GM12892 (cell line): ENCODE measurements around the gene ARFGAP3.

Experiments used
- DNase-seq: peaks from one replicate; pipeline ENCODE4 v3.0.0; 2011; ENCODE audit not compliant: insufficient read length
- FAIRE-seq: peaks from 2 replicates; lab custom pipeline; 2011; peaks lifted over from hg19 to GRCh38; lab: Jason Lieb, UNC
- POLR2A ChIP-seq: IDR thresholded peaks from 2 replicates; pipeline ENCODE4 v1.6.1; 2011; ENCODE audit warnings: low read depth, low read length, control low read depth
- POLR2AphosphoS5 ChIP-seq: IDR thresholded peaks from 2 replicates; pipeline ENCODE4 v1.6.1; 2011; ENCODE audit warnings: low read depth, low read length, control low read depth
- TAF1 ChIP-seq: IDR thresholded peaks from 2 replicates; pipeline ENCODE4 v1.6.1; 2011; ENCODE audit warnings: low read depth, mild to moderate bottlenecking, control low read depth, low read length, borderline replicate concordance

Gene ARFGAP3

DNA sequence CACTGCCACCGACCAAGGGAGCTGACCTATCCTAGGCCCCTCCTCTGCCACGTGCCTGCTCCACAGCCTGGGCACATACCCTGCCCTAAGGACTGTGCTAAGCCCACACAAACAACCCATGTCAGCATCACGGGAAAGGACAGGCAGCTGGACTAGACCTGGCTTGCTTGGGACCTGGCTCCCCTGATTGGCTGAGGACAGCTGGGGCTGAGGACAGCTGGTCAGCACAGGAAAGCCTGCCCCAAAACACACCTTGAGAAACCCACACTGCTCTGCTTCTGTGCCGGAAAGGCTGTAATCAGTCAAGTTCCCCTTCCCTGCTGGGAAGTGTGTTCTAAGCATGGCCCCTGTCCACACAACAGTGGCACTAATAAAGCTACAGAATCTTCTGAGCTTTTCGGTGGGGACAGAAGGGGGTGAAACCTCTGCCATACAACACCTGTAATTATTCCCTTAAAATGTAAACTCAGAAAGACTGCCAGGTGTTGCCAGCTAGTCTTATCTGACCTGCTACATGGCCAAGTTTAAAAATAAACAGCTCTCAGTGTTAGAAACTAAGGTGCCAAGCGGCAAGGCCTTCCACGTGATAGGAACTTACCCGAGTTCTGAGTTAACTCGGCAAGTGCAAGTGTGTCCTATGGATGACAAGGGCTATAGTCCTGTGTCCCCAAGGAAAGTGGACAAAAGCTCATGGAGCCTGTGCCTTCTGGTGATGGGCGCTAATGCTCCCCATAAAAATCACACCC, 35.7 kb upstream of the ARFGAP3 start:
- DNase-seq (no peak), FAIRE-seq (peak; percentile 88)
- TF ChIP-seq TAF1: no peak
- no peak for TF ChIP-seq POLR2AphosphoS5
- no peak for TF ChIP-seq POLR2A

DNA sequence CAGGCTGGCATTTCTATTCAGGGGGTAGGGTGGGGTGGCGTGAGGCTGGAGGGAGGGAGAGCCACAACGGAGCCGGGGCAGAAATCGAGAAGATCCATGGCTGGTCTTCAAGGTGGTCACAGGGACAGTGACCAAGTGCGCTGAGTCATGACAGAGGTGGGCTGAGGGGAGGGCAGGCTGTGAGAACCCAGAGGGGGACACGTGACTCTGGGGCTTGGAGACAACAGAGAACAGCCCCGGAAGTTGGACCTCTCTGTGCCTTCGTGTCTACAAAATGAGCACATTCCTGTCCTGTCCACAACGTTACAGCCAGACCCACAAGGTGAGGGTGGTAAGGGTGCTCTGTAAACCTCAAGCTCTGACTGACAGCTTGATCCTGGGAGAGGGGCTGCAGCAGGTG, 35.1 kb upstream of the ARFGAP3 start:
- no peak for FAIRE-seq
- no peak for DNase-seq
- TF ChIP-seq POLR2AphosphoS5: no peak
- TF ChIP-seq TAF1: no peak
- no peak for TF ChIP-seq POLR2A

DNA sequence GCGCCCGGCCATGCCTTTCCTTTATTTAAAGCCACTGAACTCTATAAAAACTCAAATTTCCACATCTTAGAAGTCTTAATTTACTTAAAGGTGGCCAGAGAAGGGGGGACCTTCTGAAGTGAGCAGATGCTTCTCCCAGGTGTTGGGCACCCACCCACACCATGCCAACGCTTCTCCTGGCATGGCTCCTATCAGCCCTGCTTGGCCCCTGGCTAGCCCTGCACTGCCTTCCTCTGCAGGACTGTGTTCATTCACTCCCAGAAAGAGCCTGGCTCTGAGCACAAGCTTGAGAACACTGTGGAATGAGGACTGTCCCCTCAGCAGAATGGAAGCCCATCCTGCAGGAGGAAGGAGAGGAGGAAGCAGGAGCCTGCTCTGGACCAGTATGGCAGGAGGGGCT, 34.6 kb upstream of the ARFGAP3 start:
- no peak for TF ChIP-seq TAF1
- no peak for TF ChIP-seq POLR2A
- no peak for TF ChIP-seq POLR2AphosphoS5
- no peak for DNase-seq
- FAIRE-seq: no peak

DNA sequence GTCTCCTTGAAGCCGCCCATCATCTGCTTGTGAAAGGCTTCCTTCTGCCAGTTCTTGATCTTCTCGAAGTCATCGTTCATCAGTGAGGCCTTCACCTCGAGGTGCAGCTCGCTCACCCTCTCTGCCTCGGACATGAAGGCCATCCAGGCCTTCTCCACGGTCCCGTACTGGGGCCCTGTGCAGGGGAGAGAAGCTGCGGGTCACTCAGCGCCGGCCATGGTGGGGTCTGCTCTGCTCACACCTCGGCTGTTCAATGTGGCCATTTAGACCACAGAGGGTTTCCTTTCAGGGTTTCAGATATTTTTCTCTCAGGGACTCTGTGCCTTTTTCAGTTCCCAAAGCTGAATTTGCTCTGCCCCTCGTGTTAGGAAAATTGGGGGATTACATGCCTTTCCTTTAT, 33.9 kb upstream of the ARFGAP3 start:
- DNase-seq (no peak), FAIRE-seq (no peak)
- TF ChIP-seq POLR2AphosphoS5: no peak
- no peak for TF ChIP-seq TAF1
- no peak for TF ChIP-seq POLR2A

DNA sequence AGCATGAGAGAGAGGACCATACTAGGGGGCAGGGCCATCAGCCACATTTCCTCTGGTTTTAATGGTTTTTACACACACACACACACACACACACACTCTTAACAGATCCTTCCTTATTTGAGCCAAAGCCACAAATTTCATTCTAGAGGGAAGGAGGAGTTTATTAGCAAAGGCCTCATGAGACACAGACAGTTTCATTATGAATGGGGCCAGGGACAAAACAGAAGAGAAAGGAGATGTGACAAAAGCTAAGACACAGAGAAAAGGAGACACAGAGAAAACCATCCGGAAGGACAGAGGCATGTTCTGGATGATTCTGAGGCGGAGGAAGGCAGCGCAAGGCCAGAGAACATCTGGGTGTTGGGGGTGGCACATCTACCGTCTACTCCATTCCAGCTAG, 32.2 kb upstream of the ARFGAP3 start:
- peak; percentile 68 for DNase-seq
- peak; percentile 56; the same call in 1 of the 2 replicates for TF ChIP-seq POLR2A
- TF ChIP-seq POLR2AphosphoS5: no peak
- TF ChIP-seq TAF1: no peak; the same call in 1 of the 2 replicates
- peak; percentile 94 for FAIRE-seq

DNA sequence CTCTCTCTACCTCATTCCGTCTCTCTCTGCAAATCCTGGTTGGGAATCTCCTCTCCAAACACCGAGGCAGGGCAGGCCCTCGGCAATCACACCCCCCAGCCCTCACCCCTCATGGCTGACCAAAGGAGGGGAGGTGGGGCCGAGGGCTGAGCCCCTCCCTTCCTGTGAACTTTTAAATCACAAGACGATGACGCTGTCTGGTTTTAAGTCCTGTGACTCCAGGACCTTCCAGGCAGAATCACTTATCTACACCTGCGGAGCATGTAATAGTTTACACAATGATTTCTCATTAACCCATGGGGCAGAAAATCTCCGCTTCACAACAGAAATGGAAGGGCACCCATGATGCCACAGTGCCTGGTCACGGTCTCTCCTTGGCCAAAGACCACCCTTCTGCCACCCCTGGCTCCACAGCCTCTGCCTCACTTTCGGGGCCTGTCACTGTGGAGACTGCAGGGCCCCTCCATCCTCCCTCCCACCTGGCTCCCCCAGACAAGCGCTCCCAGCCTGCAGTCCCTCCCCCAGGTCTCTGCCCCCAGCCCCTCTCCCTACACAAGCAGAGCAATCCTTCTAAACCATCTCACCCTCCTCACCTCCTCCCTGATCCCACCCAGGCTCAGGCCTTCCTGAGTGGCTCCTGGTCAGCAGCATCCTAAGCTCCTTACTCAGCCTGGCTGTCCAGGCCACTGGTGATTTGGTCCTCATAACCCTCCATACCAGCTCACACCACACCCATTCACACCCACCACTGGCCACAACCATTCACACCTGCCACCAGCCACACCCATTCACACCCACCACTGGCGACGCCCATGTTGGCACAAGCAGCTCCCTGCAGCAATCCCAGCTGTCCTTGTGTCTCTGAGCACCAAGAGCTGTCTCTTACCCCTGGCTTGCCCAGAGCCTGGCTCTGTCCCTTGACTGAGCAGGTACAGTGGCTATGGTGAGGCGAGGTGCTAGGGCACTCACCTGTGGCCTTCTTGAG, 30.7 kb upstream of the ARFGAP3 start:
- no peak for DNase-seq
- TF ChIP-seq TAF1: no peak
- TF ChIP-seq POLR2AphosphoS5: no peak
- no peak for TF ChIP-seq POLR2A

DNA sequence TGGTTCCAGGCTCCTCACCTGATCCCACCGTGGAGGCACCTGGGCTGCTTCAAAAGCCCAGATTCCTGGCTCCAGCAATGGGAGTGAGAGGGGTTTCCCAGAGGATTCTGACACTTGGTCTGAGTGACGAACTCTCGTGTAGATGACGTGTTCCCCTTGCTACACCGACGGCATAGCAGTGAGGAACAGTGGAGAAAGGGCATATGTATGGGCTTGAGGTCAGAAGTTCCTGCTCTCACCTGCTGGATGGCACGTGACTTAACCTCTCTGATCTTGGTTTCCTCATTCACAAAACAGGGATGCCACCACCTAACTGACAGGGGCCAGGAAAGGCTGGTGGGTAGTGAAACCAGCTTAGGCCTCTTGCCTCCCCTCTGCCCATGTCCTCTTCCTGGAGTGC, 30.0 kb upstream of the ARFGAP3 start:
- FAIRE-seq (no peak), DNase-seq (no peak)

More for the DNA sequence above, 30.7 kb upstream of the ARFGAP3 start:
- FAIRE-seq: no peak

DNA sequence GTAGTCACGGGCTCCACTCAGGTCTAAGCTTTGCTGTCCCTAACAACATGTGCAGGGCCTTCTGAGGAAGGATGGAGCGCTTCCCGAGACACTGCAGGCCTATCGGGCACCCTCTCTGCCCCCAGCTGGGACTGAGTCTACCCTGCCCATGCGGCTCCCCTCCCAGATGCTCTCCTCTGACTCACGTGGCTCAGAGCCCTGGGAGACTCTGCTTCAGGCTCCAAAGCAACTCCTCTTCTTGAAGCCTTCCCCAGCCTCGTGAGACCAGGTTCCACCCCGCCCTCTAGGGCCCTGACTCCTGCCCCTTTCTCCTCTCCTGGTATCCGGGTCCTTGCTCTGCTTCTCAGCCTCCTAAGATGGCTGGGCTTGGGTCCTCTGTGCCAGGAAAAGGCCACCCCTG, 28.4 kb upstream of the ARFGAP3 start:
- FAIRE-seq (no peak), DNase-seq (no peak)
- no peak for TF ChIP-seq TAF1

More for the DNA sequence above, 30.0 kb upstream of the ARFGAP3 start:
- TF ChIP-seq POLR2A (no peak), TAF1 (no peak), POLR2AphosphoS5 (no peak)

DNA sequence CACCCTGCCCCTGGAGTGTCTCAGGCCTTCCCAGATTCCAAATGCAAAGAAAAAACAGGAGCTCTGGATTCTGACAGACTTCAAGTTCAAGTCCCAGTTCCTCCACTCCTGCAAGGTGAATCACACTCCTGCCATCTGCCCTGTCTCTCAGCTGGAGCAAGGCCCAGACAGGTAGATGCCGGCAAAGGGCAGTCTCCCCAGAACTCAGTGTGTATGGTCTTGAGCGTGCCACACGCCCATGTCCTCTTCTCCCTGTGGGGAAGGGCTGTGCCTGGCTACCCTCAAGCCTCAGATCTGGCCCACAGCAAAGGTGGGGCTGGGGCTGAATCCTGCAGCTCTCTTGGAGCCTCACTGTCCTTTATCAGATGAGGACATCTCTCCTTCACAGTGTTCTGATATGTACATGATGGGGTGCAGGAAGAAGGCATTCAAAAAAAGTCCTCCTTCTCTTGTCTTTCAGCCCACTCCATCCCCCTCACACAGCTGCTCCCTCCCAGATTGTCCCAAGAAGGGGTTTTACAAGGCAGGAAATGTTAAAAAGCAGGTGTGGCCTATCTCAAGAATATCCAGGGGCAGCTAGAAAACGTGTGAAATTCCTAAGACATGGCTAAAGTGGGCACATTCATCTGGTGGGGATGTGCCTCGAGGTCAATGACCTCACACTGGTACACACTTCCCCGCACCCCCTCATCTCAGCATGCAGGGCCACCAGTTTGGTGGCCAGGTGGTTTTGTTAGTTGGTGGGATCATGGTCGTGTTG, 27.7 kb upstream of the ARFGAP3 start:
- FAIRE-seq (no peak), DNase-seq (no peak)
- TF ChIP-seq TAF1 (no peak), POLR2A (no peak), POLR2AphosphoS5 (no peak)

DNA sequence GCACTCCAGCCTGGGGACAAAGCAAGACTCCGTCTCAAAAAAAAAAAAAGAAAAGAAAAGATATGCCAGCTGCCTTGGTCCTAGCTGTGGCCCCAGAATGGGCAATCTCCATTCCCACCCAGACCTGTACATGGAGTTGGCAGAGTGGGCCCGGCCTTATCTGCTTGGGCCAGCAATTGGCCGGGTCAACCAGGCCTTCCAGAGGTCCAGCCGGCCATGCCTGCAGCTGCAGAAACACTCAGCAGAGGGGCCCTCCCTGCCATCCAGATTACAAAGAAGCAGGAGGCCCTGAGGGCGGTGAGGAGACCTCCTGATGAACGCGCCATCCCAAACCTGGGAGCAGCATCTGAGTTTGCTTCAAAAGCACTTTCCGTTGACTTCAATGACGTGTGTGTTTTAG, 26.9 kb upstream of the ARFGAP3 start:
- DNase-seq: no peak
- no peak for TF ChIP-seq TAF1
- no peak for TF ChIP-seq POLR2AphosphoS5
- no peak for TF ChIP-seq POLR2A
- FAIRE-seq: no peak

DNA sequence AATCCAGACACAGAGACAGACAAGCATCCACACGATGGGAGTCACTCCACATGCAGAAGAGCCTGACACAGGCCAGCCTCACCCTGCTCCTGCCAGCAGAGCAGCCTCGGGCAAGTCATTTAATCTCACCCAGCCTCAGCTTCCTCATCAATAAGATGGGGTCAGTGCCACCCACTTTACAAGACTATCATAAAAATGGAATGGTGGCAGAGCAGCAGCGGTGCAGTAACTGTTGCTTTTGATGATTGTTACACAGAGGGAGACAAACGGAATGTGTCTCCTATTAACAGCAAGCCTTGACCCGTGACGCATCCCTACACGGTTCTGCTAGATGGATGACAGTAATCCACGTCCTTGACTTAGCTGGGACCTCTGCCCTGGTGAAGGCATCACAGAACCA, 26.0 kb upstream of the ARFGAP3 start:
- FAIRE-seq: no peak
- TF ChIP-seq POLR2A (no peak), TAF1 (no peak), POLR2AphosphoS5 (no peak)
- DNase-seq: no peak

DNA sequence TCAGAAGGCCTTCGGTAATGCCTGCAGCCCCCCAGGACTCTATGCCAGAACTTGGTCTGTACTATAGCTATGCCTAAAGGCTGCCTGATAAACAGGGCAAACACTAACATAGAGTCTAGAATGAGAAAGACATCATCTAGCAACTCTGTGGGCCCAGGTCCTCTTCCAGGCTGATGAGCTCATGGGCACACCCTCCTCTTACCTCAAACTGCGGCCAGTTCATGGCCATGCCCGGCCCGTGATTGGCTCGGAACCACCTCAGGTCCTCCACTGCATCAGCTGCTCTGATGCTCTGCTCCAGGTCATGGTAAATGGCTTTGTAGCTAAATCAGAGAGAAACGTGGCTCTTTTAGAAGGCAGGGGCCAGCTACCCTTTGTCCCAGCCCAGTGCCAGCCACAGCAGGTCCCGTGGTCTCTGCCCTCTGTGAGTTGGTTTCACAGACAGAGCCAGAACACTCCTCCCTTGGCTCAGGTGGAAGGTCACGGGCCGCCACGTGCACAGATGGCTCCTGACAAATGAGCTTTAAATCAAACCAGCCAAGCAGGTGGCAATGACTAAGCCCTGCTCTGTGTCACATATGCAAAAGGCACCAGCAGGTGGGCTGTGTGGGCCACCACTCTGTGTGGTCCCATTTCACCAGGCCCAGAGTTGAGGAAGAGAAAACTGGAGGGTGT, 25.0 kb upstream of the ARFGAP3 start:
- FAIRE-seq (no peak), DNase-seq (no peak)
- TF ChIP-seq POLR2AphosphoS5 (no peak), TAF1 (no peak), POLR2A (no peak)
